Measurements from ENCODE around the gene DLG5.

- TF ChIP-seq CTCF (IDR thresholded peaks at IDR 0.05; ENCODE audit: insufficient read depth, low read depth, low read length) (no peak), EZH2 (IDR thresholded peaks at IDR 0.05; ENCODE audit: insufficient read depth, low read length) (no peak)
Measured at GRCh38 chr10:77788496-77789010, 138.0 kb downstream of the DLG5 start.

Data from astrocyte (in vitro differentiated cells and primary cell).